HG03039 (cell line): ENCODE measurements around the gene DHCR24.

Experiments
- ATAC-seq: cut with Tn5 transposase; IDR thresholded peaks from one replicate; pipeline ENCODE4 v1.9.1; 2021; ENCODE audit warnings: mild to moderate bottlenecking, moderate library complexity; ENCODE audit not compliant: unreplicated experiment

DHCR24 gene

DNA sequence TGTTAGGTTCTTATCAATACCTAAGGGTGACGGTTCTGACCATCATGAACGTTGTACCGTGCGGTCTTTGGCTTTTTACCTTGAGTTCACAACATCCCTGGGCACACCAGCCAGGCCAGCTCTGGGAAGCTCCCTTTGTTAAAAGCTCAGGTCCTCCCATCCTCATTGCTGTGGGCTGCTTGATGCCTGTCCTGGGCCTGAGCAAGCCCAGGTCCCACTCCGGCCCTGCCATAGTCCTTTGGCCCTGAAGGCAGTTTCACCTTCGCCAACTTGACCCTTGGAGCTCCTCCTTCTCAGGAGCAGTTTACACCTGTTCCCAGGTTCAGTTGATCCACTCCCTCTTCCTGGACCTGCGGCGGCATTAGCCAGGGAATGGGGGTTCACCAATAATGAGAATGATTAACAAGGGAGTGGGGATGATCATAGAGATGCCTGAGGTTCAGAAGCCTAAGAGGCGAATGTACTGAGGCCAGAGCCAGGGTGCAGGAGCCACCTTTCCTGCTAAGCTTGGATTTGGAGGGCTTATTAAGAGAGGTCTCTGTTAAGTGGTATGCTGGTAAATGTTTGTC is 40.2 kb downstream of the DHCR24 start:
- no peak for ATAC-seq

- no peak for ATAC-seq
Measured at GRCh38 chr1:54846301-54846700, 40.7 kb downstream of the DHCR24 start.

DNA sequence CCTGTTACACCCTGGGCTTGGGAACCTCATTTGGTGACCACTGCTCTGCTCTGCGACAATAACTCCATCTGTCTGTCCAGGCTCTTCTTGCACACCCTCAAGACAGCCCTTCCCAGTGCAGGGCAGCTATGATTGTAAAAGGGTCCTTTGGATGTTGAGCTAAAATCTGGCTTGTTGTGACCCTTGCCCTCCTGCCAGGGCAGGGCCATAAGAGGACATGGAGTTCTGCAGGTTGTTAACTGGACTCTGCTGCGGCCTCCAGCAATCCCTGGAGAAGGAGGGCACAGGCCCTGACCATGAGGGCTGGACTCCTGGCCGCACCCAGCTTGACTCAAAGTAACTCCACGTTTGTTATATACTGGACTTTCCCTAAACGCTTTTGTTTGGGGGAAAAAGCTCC is 41.2 kb downstream of the DHCR24 start:
- ATAC-seq: no peak

DNA sequence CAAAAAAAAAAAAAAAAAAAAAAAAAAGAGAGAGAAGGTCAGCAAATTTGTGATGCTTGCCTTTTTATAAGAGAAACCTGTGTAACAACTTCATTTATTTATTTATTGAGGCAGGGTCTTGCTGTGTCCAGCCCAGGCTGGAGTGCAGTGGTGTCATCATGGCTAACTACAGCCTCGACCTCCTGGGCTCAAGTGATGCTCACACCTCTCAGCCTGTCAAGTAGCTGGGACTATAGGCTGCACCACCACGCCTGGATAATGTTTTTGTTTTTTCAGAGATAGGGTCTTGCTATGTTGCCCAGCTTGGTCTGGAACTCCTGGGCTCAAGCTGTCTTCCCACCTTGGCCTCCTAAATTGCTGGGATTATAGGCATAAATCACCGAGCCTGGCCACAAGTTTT is 42.4 kb downstream of the DHCR24 start:
- no peak for ATAC-seq

DNA sequence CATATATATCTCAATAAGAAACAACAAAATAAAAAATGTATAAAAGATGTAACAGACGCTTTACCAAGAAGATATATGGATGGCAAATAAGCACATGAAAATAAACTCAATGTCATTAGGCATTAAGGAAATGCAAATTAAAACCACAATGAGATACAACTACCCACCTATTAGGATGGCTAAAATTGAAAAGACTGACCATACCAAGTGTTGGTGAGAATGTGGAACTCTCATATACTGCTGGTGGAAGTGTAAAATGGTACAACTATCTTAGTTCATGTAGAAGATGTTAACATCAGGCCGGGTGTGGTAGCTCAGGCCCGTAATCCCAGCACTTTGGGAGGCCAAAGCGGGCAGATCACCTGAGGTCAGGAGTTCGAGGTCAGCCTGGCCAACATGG is 43.5 kb downstream of the DHCR24 start:
- no peak for ATAC-seq

DNA sequence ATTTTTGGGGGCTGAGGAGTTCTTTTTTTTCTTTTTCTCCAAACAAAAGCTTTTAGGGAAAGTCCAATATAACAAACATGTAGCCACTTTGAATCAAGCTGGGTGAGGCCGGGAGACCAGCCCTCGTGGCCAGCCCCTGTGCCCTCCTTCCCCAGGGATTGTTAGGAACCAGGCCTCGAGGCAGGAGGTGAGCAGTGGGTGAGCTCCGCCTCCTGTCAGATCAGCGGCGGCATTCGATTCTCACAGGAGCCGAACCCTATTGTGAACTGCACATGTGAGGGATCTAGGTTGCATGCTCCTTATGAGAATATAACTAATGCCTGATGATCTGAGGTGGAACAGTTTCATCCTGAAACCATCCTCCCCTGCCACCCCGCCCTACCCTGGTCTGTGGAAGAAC is 44.0 kb downstream of the DHCR24 start:
- no peak for ATAC-seq

- no peak for ATAC-seq
Measured at GRCh38 chr1:54842206-54842915, 44.6 kb downstream of the DHCR24 start.

DNA sequence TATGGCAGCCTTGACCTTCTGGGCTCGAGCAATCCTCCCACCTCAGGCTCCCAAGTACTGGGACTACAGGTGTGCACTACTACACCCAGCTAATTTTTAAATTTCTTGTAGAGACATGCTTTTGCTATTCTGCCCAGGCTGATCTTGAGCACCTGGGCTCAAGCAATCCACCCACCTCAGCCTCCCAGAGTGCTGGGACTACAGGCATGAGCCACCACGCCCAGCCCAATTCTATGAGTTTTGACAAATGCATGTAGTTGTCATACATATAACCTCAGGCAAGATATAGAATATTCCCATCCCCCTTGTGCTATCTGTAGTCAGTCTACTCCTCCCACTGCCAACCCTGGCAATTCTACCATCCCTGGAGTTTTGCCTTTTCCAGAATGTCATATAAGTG is 47.2 kb downstream of the DHCR24 start:
- no peak for ATAC-seq

DNA sequence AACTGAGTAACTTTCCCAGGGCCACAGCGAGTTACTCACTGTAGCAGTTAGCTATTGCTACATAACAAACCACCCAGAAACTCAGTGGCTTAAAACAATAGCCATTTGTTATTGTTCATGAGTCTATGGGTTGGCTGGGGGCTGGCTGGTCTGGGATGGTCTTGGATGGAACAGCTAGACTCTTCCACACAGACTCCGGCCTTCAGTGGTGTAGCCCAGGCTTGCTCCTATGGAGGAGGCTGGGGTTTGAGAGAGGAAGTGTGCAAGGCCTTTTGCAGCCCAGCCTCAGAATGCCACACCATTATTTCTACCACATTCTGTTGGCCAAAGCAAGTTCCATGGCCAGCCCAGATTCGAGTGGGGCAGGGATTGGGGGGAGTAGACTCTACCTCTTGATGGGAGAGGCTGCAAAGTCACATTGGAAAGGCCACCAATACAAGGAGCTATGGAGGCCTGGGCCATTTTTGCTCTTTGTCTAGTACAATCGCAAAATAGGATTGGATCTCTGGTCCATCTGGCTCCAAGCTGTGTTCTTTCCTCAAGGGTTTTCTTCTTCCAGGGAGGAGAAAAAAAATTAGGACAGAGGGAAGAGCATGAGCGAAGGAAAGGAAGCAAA is 48.3 kb downstream of the DHCR24 start:
- no peak for ATAC-seq

DNA sequence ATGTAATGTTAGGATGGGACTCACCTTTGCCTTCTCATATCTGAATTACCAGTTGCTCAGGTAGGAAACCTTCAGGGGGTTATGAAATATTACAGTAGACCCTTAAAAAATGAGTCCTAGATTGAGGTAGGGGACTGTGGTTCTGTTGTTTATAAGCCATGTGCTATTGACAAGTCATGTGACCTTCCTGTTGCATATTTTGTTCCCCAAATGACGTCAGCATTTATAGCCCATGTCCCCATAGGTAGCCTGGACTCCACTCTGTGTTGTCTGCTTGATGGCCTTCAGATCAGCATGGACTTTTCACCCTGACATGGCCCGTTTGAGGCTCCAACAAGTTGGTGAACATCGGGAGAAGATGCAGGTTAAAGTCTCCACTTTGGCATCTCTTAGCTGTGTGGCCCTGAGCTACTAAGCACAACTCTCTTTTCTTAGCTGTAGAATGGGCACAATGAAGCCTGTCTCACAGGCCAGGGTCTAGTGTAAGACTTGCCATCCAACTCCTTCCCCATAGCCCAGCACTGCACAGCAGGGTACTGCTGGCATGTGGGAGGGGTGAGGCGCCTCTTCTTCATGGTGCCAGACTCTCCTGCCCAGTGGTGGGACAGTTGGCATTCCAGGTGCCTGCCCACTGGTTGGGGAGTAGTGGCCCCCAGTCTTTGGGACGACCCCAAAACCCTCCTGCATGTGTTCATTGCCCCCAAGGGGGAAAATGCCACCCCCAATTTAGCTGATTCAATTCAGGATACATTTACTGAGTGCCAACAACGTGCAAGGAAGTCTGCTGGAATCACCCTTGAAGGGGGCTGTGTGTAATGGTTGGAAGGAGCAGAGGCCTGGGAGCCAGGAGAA is 49.8 kb downstream of the DHCR24 start:
- no peak for ATAC-seq

- no peak for ATAC-seq
Measured at GRCh38 chr1:54836594-54836993, 50.4 kb downstream of the DHCR24 start.

GRCh38 chr1:54835970-54836369 is 51.0 kb downstream of the DHCR24 start:
- no peak for ATAC-seq

DNA sequence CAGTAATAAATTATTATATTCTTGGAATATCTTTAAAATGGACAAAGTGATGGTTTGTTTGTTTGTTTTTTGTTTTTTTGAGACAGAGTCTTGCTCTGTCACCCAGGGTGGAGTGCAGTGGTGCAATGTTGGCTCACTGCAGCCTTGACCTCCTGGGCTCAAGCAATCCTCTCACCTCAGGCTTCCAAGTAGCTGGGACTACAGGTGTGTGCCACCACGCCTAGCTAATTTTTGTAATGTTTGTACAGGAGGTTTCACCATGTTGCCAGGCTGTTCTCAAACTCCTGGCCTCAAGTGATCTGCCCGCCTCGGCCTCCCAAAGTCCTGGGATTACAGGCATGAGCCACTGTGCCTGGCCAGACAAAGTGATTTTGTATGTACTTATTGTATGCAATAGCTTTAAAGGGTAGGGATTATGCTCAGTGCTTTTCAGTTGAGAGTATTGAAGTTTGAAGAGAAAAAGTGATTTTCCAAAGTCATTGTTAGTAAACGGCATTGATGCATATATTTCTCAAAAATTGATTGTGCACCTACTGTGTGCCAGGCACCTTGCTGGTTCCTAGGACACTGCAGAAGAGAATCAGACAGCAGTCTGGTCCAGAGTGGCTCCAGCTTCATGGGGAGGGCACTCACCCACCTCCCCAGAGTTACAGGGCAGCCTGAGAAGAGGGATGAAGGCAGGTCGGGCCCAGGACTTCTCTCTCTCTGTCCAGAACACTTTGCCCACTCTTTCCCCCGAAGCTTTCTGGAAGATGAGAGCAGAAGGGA is 51.7 kb downstream of the DHCR24 start:
- no peak for ATAC-seq

DNA sequence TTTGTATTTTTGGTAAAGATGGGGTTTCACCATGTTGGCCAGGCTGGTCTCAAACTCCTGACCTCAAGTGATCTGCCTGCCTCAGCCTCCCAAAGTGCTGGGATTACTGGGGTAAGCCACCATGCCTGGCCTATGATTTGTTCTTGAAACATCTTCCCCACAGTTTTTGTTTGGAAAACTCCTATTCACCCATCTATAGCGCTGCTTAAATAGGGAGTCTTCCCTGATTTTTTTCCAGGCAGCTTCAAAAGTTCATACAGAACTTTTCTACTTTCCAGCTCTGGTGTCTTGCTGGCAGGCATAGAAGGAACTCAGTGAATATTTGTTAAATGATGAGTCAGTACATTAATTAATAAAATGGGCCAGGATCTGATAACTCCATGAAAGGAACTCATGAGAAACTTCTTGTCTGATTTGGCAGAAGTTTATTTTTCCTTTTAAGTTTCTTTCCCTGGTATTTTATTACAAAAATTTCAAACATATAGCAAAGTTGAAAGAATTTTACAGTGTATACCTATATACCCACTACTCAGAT is 52.9 kb downstream of the DHCR24 start:
- no peak for ATAC-seq

- ATAC-seq: no peak
Measured at GRCh38 chr1:54833121-54833520, 53.9 kb downstream of the DHCR24 start.

GRCh38 chr1:54826226-54826816 is 60.7 kb downstream of the DHCR24 start:
- ATAC-seq: no peak

DNA sequence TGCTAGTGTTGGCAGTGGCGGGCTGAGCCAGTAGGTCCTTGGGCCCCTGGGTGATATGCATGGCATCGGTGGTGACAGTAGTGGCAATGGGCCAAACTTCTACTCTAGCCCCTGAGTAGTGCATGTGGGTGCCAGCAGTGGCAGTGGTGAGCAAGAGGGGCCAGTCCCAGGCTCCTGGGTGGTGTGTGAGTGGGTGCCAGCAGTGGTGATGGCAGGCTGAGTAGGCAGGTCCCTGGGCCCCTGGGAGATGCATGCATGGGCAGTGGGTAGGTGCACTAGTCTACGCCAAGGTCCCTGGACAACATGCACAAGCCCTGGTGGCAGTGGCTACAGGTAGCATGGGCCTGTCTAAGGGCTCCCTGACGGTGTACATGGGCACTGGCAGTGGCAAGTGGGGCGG is 61.3 kb downstream of the DHCR24 start:
- ATAC-seq: no peak

- ATAC-seq: no peak
Measured at GRCh38 chr1:54823670-54824069, 63.3 kb downstream of the DHCR24 start.

DNA sequence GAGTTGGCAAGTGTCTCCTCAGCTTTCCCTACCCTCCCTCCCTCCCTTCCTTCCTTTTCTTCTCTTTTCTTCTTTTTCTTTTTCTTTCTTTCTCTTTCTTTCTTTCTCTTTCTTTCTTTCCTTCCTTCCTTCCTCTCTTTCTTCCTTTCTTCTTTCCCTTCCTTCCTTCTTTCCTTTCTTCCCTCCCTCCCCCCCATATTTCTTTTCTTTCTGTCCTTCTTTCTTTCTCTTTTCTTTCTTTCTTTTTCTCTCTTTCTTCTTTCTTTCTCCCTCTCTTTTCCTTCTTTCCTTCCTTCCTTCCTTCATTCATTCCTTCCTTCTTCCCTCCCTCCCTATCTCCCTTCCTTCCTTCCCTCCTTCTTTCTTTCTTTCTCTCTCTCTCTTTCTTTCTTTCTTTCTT is 67.3 kb downstream of the DHCR24 start:
- no peak for ATAC-seq

DNA sequence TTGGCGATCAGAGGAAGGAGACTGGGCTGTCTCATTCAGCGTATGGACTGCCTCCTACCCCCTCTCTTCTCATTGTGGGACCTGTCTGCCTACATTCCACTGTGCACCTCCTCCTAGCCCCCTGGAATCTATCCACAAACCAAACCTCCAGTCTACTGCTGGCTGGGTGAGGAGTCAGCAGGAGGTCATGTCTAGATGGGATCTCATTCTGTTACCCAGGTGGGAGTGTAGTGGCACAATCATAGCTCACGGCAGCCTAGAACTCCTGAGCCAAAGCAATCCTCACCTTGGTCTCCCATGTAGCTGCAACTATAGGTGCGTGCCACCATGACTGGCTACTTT is 67.8 kb downstream of the DHCR24 start:
- ATAC-seq: no peak
